SK-N-SH (cell line): ENCODE data around the gene COQ3. TPM values are rescaled to one million over a fixed set of nuclear protein-coding genes. Genes with fewer than 3 reads are reported as not detected.

Experiments
- CTCF ChIA-PET: fragments of 300-600, 350-600 bp; formaldehyde crosslinking; extraction: SDS; loops from one replicate; lab custom pipeline; 2021; lab: Yijun Ruan, JAX
- POLR2A ChIA-PET: fragments of 350-600 bp; sonication (Branson Sonifier 250); formaldehyde crosslinking; extraction: SDS; loops from one replicate; lab custom pipeline; 2020; ENCODE audit warnings: antibody characterized with exemption, inconsistent platforms; lab: Yijun Ruan, JAX
- DNase-seq: peaks from one replicate; pipeline ENCODE4 v3.0.0; 2012
- H2AFZ ChIP-seq: fragments of 200-600 bp; sonication (generic); 2 replicates; pipeline ENCODE4 v1.8.1; 2016; ENCODE audit warnings: antibody characterized with exemption, mild to moderate bottlenecking, low read depth
- H3F3A ChIP-seq: fragments of 200-600 bp; sonication (generic); replicated peaks from 2 replicates; pipeline ENCODE3; 2016; ENCODE audit warnings: antibody characterized with exemption, mild to moderate bottlenecking; ENCODE audit not compliant: insufficient read depth
- H3K27ac ChIP-seq, 2 experiments: fragments of 200-500 bp in 1 of 2; fragments of 200-600 bp in 1 of 2; sonication (Bioruptor generic) in 1 of 2; sonication (generic), shearing (Covaris generic) in 1 of 2; 2 replicates each; pipeline versions ENCODE4 v1.5.1 to v1.6.1; 2014 to 2016; ENCODE audit warnings: low read depth in 2 of 2, inconsistent platforms in 1 of 2, low read length in 1 of 2, mild to moderate bottlenecking in 1 of 2, mixed read lengths in 1 of 2
- H3K27me3 ChIP-seq: fragments of 200-600 bp; sonication (generic), shearing (Covaris generic); 2 replicates; pipeline ENCODE4 v1.6.1; 2016; ENCODE audit warnings: mixed run types; ENCODE audit not compliant: insufficient read depth
- H3K36me3 ChIP-seq, 2 experiments: fragments of 200-500 bp in 1 of 2; fragments of 200-600 bp in 1 of 2; sonication (Bioruptor generic) in 1 of 2; sonication (generic) in 1 of 2; replicated peaks in 1 of 2; 2 replicates each; pipeline versions ENCODE3 to v1.5.1; 2014 to 2016; ENCODE audit warnings: low read length in 1 of 2, mild to moderate bottlenecking in 1 of 2; ENCODE audit not compliant: insufficient read depth in 2 of 2, control insufficient read depth in 1 of 2
- H3K4me1 ChIP-seq, 2 experiments: fragments of 200-500 bp in 1 of 2; fragments of 200-600 bp in 1 of 2; sonication (Bioruptor generic) in 1 of 2; sonication (generic), shearing (Covaris generic) in 1 of 2; 2 replicates each; pipeline versions ENCODE4 v1.5.1 to v1.6.1; 2014 to 2016; ENCODE audit warnings: low read depth in 1 of 2, low read length in 1 of 2, mixed run types in 1 of 2; ENCODE audit not compliant: insufficient read depth in 2 of 2, control insufficient read depth in 1 of 2
- H3K4me2 ChIP-seq: fragments of 200-600 bp; sonication (generic), shearing (Covaris generic); 2 replicates; pipeline ENCODE4 v1.6.1; 2017; ENCODE audit warnings: mixed run types
- H3K4me3 ChIP-seq, 2 experiments: fragments of 200-500 bp in 1 of 2; fragments of 200-600 bp in 1 of 2; sonication (Bioruptor generic) in 1 of 2; sonication (generic), shearing (Covaris generic) in 1 of 2; 2 replicates each; pipeline versions ENCODE4 v1.5.1 to v1.8.1; 2014 to 2016; ENCODE audit warnings: low read depth in 2 of 2, inconsistent platforms in 1 of 2, low read length in 1 of 2, mild to moderate bottlenecking in 1 of 2, mixed read lengths in 1 of 2, moderate library complexity in 1 of 2
- H3K79me2 ChIP-seq: fragments of 200-600 bp; sonication (generic); 2 replicates; pipeline ENCODE4 v1.8.1; 2017; ENCODE audit warnings: mild to moderate bottlenecking; ENCODE audit not compliant: insufficient read depth
- H3K9ac ChIP-seq: fragments of 200-600 bp; sonication (generic); 2 replicates; pipeline ENCODE4 v1.6.1; 2017; ENCODE audit warnings: mixed run types
- H3K9me2 ChIP-seq: fragments of 200-600 bp; sonication (generic); 2 replicates; pipeline ENCODE4 v1.6.1; 2017; ENCODE audit warnings: mixed run types
- H3K9me3 ChIP-seq: fragments of 200-600 bp; sonication (generic); 2 replicates; pipeline ENCODE4 v1.6.1; 2017; ENCODE audit warnings: mixed run types, mild to moderate bottlenecking, moderate library complexity
- H4K20me1 ChIP-seq: fragments of 200-600 bp; sonication (generic); 2 replicates; pipeline ENCODE4 v1.6.1; 2017; ENCODE audit warnings: mild to moderate bottlenecking, mixed run types; ENCODE audit not compliant: insufficient read depth
- CHD2 ChIP-seq: fragments of 150-350 bp; IDR thresholded peaks from 2 replicates; pipeline ENCODE4 v1.6.1; 2018; ENCODE audit warnings: low read length; ENCODE audit not compliant: partially characterized antibody
- ELF1 ChIP-seq: IDR thresholded peaks from 2 replicates; pipeline ENCODE4 v1.4.0; 2012
- FOXM1 ChIP-seq: IDR thresholded peaks from 2 replicates; pipeline ENCODE4 v1.4.0; 2012; ENCODE audit warnings: low read depth, mild to moderate bottlenecking
- GABPA ChIP-seq: IDR thresholded peaks from 2 replicates; pipeline ENCODE4 v1.4.0; 2012; ENCODE audit warnings: low read depth, mild to moderate bottlenecking
- GATA2 ChIP-seq: sonication (generic); formaldehyde crosslinking; IDR thresholded peaks from 2 replicates; pipeline ENCODE4 v1.5.0; 2020; ENCODE audit warnings: mild to moderate bottlenecking, missing genetic modification reagents
- JUND ChIP-seq: IDR thresholded peaks from 2 replicates; pipeline ENCODE4 v1.4.0; 2012
- MEF2A ChIP-seq: IDR thresholded peaks from 2 replicates; pipeline ENCODE4 v1.4.0; 2012; ENCODE audit warnings: low read depth, borderline replicate concordance
- NFIC ChIP-seq: IDR thresholded peaks from 2 replicates; pipeline ENCODE4 v1.4.0; 2012; ENCODE audit warnings: borderline replicate concordance
- NRF1 ChIP-seq: IDR thresholded peaks from 2 replicates; pipeline ENCODE4 v1.6.1; 2012; ENCODE audit warnings: low read depth, mild to moderate bottlenecking, low read length
- POLR2AphosphoS5 ChIP-seq: IDR thresholded peaks from 2 replicates; pipeline ENCODE4 v1.6.1; 2012; ENCODE audit warnings: low read depth, low read length
- RAD21 ChIP-seq: IDR thresholded peaks from 2 replicates; pipeline ENCODE4 v1.6.1; 2012; ENCODE audit warnings: mild to moderate bottlenecking, low read length
- RCOR1 ChIP-seq: fragments of 150-350 bp; IDR thresholded peaks from 2 replicates; pipeline ENCODE4 v1.6.1; 2017; ENCODE audit warnings: antibody characterized with exemption, low read length
- REST ChIP-seq: IDR thresholded peaks from 2 replicates; pipeline ENCODE4 v1.6.1; 2012; ENCODE audit warnings: mild to moderate bottlenecking, low read depth, low read length, moderate library complexity
- RFX5 ChIP-seq: IDR thresholded peaks from 2 replicates; pipeline ENCODE4 v1.6.1; 2012; ENCODE audit warnings: mild to moderate bottlenecking, improper control_type of control experiment, low read length
- RXRA ChIP-seq: IDR thresholded peaks from 2 replicates; pipeline ENCODE4 v1.4.0; 2012; ENCODE audit warnings: low read depth, mild to moderate bottlenecking, borderline replicate concordance
- SMC3 ChIP-seq: IDR thresholded peaks from 2 replicates; pipeline ENCODE4 v1.6.1; 2012; ENCODE audit warnings: low read depth, low read length, improper control_type of control experiment
- TAF1 ChIP-seq: IDR thresholded peaks from 2 replicates; pipeline ENCODE4 v1.6.1; 2012; ENCODE audit warnings: low read depth, mild to moderate bottlenecking, low read length, moderate library complexity, borderline replicate concordance
- YY1 ChIP-seq: IDR thresholded peaks from 2 replicates; pipeline ENCODE4 v1.4.0; 2012; ENCODE audit warnings: low read depth, mild to moderate bottlenecking
- ZBTB33 ChIP-seq: IDR thresholded peaks from 2 replicates; pipeline ENCODE4 v1.4.0; 2012; ENCODE audit warnings: low read depth, borderline replicate concordance
- WGBS: methylation state at CpG from one replicate; pipeline ENCODE4 v1.1.6; 2017; ENCODE audit warnings: low lambda C conversion rate; 5-methylcytosine and 5-hydroxymethylcytosine counted together
- polyA plus RNA-seq, 3 experiments: library from polyadenylated mRNA; depleted of rRNA; stranded (reverse); fragments of >200 nt; gene quantifications; 2 replicates each; pipeline ENCODE4 v1.2.3, GENCODE V29; 2012

The COQ3 gene
- polyA plus RNA-seq, 1 of the 3 experiments (the other 2 are of a cell fraction), result 6.4 TPM

- H2AFZ ChIP-seq, result no peak overlapping the region
- H3K9me2 ChIP-seq, result no peaks in the 10 kb centered on the region
- no peak overlapping the region for H3K4me3 ChIP-seq
- H3K9ac ChIP-seq, result no peak overlapping the region
- CTCF ChIA-PET, result interaction anchor here (1.9 kb wide), 1 partner anchor 9 kb away, joined by 5 read pairs; the partner anchor contains the start of gene COQ3
- H4K20me1 ChIP-seq, result no peaks in the 10 kb centered on the region
- H3F3A ChIP-seq, result peaks cover 3% of the 10 kb centered on the region
- DNase-seq, result no peak
- POLR2A ChIA-PET, result no interaction called here
- H3K27me3 ChIP-seq, result no peaks in the 10 kb centered on the region
- H3K4me2 ChIP-seq, result no peak overlapping the region
- WGBS, result 95% methylated on average over 3 of the region's 3 CpGs
- no peaks in the 10 kb centered on the region for H3K79me2 ChIP-seq
- no peak overlapping the region for H3K27ac ChIP-seq
- TF ChIP-seq REST (no peak), SMC3 (no peak), RAD21 (no peak), TAF1 (no peak), CHD2 (no peak), POLR2AphosphoS5 (no peak), RXRA (no peak), JUND (no peak), FOXM1 (no peak), NRF1 (no peak), GATA2 (no peak), ZBTB33 (no peak), ELF1 (no peak), GABPA (no peak), MEF2A (no peak), RCOR1 (no peak), YY1 (no peak), RFX5 (no peak), NFIC (no peak)
- H3K9me3 ChIP-seq, result no peaks in the 10 kb centered on the region
- H3K36me3 ChIP-seq, result no peaks in the 10 kb centered on the region
- H3K4me1 ChIP-seq, result no peaks in the 10 kb centered on the region
Observed at GRCh38 chr6:99384507-99384906, 9.5 kb downstream of the COQ3 start.
